GM12878 (cell line): ENCODE measurements around the gene RAB21. TPM values are rescaled to one million over a fixed set of nuclear protein-coding genes. Genes with fewer than 3 reads are reported as not detected.

ENCODE experiments used
- ATAC-seq: fragments of 200-7000 bp; cut with Tn5 transposase; 3 replicates; pipeline ENCODE4 v1.9.1; 2020; ENCODE audit warnings: mild to moderate bottlenecking, moderate library complexity
- BruUV-seq: library from RNA; stranded (reverse); fragments of 400-500 nt; replicated peaks from 2 replicates; lab custom pipeline; 2021; lab: Mats Ljungman, UMichigan
- CTCF ChIA-PET: fragments of 300-600 bp; sonication (Branson Sonifier 250); formaldehyde crosslinking; extraction: SDS; loops from one replicate; lab custom pipeline; 2021; ENCODE audit warnings: inconsistent platforms; lab: Yijun Ruan, JAX
- POLR2A ChIA-PET: fragments of 350-600 bp; formaldehyde crosslinking; extraction: SDS; loops from one replicate; lab custom pipeline; 2021; ENCODE audit warnings: inconsistent platforms; lab: Charles Lee
- RAD21 ChIA-PET: fragments of 300-600 bp; sonication (Branson Sonifier 250); formaldehyde crosslinking; loops from one replicate; lab custom pipeline; 2023; ENCODE audit warnings: antibody characterized with exemption; ENCODE audit not compliant: unreplicated experiment; lab: Charles Lee
- SMC1A ChIA-PET: fragments of 300-600 bp; sonication (Branson Sonifier 250); formaldehyde crosslinking; loops from one replicate; lab custom pipeline; 2023; ENCODE audit not compliant: unreplicated experiment, uncharacterized antibody; lab: Charles Lee
- DNase-seq: peaks from one replicate; pipeline ENCODE4 v3.0.0-alpha.2; 2011; ENCODE audit warnings: low read depth, low spot score
- FAIRE-seq: peaks from 3 replicates; lab custom pipeline; 2011; peaks lifted over from hg19 to GRCh38; lab: Jason Lieb, UNC
- H2AFZ ChIP-seq: 2 replicates; pipeline ENCODE4 v1.6.0; 2011; ENCODE audit warnings: low read depth, low read length, control low read depth; ENCODE audit not compliant: control insufficient read depth
- H3K27ac ChIP-seq: 2 replicates; pipeline ENCODE4 v1.5.1; 2011; ENCODE audit warnings: control low read depth; ENCODE audit not compliant: control insufficient read depth, insufficient read depth
- H3K27me3 ChIP-seq, 2 experiments: replicated peaks in 1 of 2; 2 replicates each; pipeline versions ENCODE4 v1.6.0 to v1.6.1; 2011; ENCODE audit warnings: low read length in 1 of 2; ENCODE audit not compliant: control insufficient read depth in 2 of 2, insufficient read depth in 2 of 2
- H3K36me3 ChIP-seq, 2 experiments: 2 replicates each; pipeline ENCODE4 v1.5.1; 2011; ENCODE audit warnings: low read length in 1 of 2; ENCODE audit not compliant: control insufficient read depth in 2 of 2, insufficient read depth in 2 of 2
- H3K4me1 ChIP-seq: 2 replicates; pipeline ENCODE4 v1.6.1; 2011; ENCODE audit warnings: mild to moderate bottlenecking, low read length, moderate library complexity, mixed read lengths; ENCODE audit not compliant: control insufficient read depth, insufficient read depth
- H3K4me2 ChIP-seq: 2 replicates; pipeline ENCODE4 v1.6.0; 2011; ENCODE audit warnings: control low read depth; ENCODE audit not compliant: control insufficient read depth, insufficient read depth
- H3K4me3 ChIP-seq: fragments of 200-600 bp; sonication (generic); 2 replicates; pipeline ENCODE4 v1.5.1; 2016
- H3K79me2 ChIP-seq: 2 replicates; pipeline ENCODE4 v1.6.0; 2011; ENCODE audit warnings: low read length; ENCODE audit not compliant: control insufficient read depth, insufficient read depth
- H3K9ac ChIP-seq: 2 replicates; pipeline ENCODE4 v1.8.0; 2011; ENCODE audit warnings: low read length, control low read depth, mixed read lengths; ENCODE audit not compliant: control insufficient read depth, insufficient read depth
- H3K9me3 ChIP-seq: replicated peaks from 3 replicates; pipeline ENCODE4 v1.5.1; 2011; ENCODE audit warnings: mild to moderate bottlenecking, low read length; ENCODE audit not compliant: control insufficient read depth, insufficient read depth
- H4K20me1 ChIP-seq: 2 replicates; pipeline ENCODE4 v1.6.0; 2011; ENCODE audit not compliant: control insufficient read depth, insufficient read depth
- BACH1 ChIP-seq: fragments of 450-650 bp; IDR thresholded peaks from 2 replicates; pipeline ENCODE4 v1.6.1; 2017; ENCODE audit warnings: mild to moderate bottlenecking, borderline replicate concordance
- BCL11A ChIP-seq: IDR thresholded peaks from 2 replicates; pipeline ENCODE4 v1.6.1; 2011; ENCODE audit warnings: low read depth, low read length
- CREB1 ChIP-seq: IDR thresholded peaks from 2 replicates; pipeline ENCODE4 v1.6.1; 2012; ENCODE audit warnings: low read depth, mild to moderate bottlenecking, inconsistent platforms
- DPF2 ChIP-seq: fragments of 450-650 bp; IDR thresholded peaks from 2 replicates; pipeline ENCODE4 v1.6.1; 2017; ENCODE audit warnings: mild to moderate bottlenecking
- IKZF2 ChIP-seq, 2 experiments: fragments of 450-650 bp; IDR thresholded peaks; 2 replicates each; pipeline ENCODE4 v1.6.1; 2017; ENCODE audit warnings: mild to moderate bottlenecking in 2 of 2, moderate library complexity in 2 of 2
- KDM1A ChIP-seq: fragments of 200-600 bp; sonication (generic); IDR thresholded peaks from 2 replicates; pipeline ENCODE4 v1.6.1; 2016; ENCODE audit warnings: borderline replicate concordance
- KLF5 ChIP-seq: fragments of 450-650 bp; IDR thresholded peaks from 2 replicates; pipeline ENCODE4 v1.6.1; 2014; ENCODE audit warnings: mild to moderate bottlenecking; ENCODE audit not compliant: partially characterized antibody
- LARP7 ChIP-seq: fragments of 450-650 bp; IDR thresholded peaks from 2 replicates; pipeline ENCODE4 v1.6.1; 2017; ENCODE audit warnings: mild to moderate bottlenecking
- MXI1 ChIP-seq: fragments of 150-350 bp; IDR thresholded peaks from 2 replicates; pipeline ENCODE4 v1.6.1; 2011; ENCODE audit warnings: low read depth, mild to moderate bottlenecking, inconsistent platforms, low read length, improper control_type of control experiment
- NR2C2 ChIP-seq: IDR thresholded peaks from 2 replicates; pipeline ENCODE4 v1.6.1; 2011; ENCODE audit warnings: borderline replicate concordance, low read depth; ENCODE audit not compliant: control insufficient read depth, insufficient read length
- PML ChIP-seq: IDR thresholded peaks from 2 replicates; pipeline ENCODE4 v1.6.1; 2012; ENCODE audit warnings: low read length, inconsistent platforms
- RBBP5 ChIP-seq: fragments of 200-600 bp; sonication (generic); conservative IDR thresholded peaks from 2 replicates; pipeline ENCODE4 v1.6.1; 2016
- SMARCA5 ChIP-seq: fragments of 450-650 bp; IDR thresholded peaks from 2 replicates; pipeline ENCODE4 v1.6.1; 2017; ENCODE audit warnings: mild to moderate bottlenecking
- SPI1 ChIP-seq: IDR thresholded peaks from 2 replicates; pipeline ENCODE4 v1.6.1; 2011; ENCODE audit warnings: low read depth, mild to moderate bottlenecking, low read length, moderate library complexity, borderline replicate concordance; ENCODE audit not compliant: insufficient read depth
- ZNF217 ChIP-seq: fragments of 450-650 bp; IDR thresholded peaks from 2 replicates; pipeline ENCODE4 v1.6.1; 2017; ENCODE audit warnings: antibody characterized with exemption, mild to moderate bottlenecking
- WGBS: methylation state at CpG from one replicate; pipeline ENCODE4 v1.1.6; 2016; ENCODE audit warnings: low lambda C conversion rate; ENCODE audit not compliant: insufficient replicate concordance, insufficient coverage; ENCODE audit errors: missing lambda C conversion rate; 5-methylcytosine and 5-hydroxymethylcytosine counted together
- in situ Hi-C: fragments of 300-500 bp; cut with MboI; formaldehyde crosslinking; loops from 9 replicates; pipeline ENCODE4 v1.14.3; 2018; ENCODE audit warnings: mixed read lengths
- intact Hi-C: fragments of 100-400 bp; cut with micrococcal nuclease; formaldehyde crosslinking; loops from one replicate; pipeline ENCODE4 v1.14.2; 2022; ENCODE audit not compliant: unreplicated experiment
- polyA plus RNA-seq, 11 experiments: library from polyadenylated mRNA; depleted of rRNA in 4 of 11; unstranded in 6 of 11; stranded (reverse) in 5 of 11; fragments of >200 nt; fragmentation: Nextera tagmentation in 4 of 11; fragmentation: Illumina TruSeq in 1 of 11; extraction: Ambion mirVana in 4 of 11; extraction: Trizol in 1 of 11; gene quantifications; 1 replicate in 1 of 11; 2 replicates in 10 of 11; pipeline versions ENCODE4 v1.2.1 to v1.2.3, GENCODE V29; 2011 to 2016; ENCODE audit warnings: inconsistent platforms in 2 of 11, missing spikeins in 2 of 11, low read depth in 1 of 11
- total RNA-seq, 4 experiments: library from RNA; depleted of rRNA in 3 of 4; stranded (reverse); fragments of >200 nt in 3 of 4; fragmentation: Illumina TruSeq in 1 of 4; extraction: Trizol in 1 of 4; gene quantifications; 2 replicates each; pipeline versions ENCODE4 v1.2.1 to v1.2.3, GENCODE V29; 2013 to 2021
- TF ChIP-seq, protein P1 (sequence below): fragments of 450-650 bp; IDR thresholded peaks from 2 replicates; pipeline ENCODE4 v1.6.1; 2016; ENCODE audit warnings: mild to moderate bottlenecking
- TF ChIP-seq, protein P2 (sequence below): IDR thresholded peaks from 2 replicates; pipeline ENCODE4 v1.6.1; 2011; ENCODE audit warnings: borderline replicate concordance, low read depth, mild to moderate bottlenecking, moderate library complexity, low read length; ENCODE audit not compliant: insufficient read depth, poor library complexity, severe bottlenecking

RAB21 gene
- total and polyA plus RNA-seq, 10 of the 15 experiments (the other 5 are each of a cell fraction or from before 2014, with no cell fraction given), result 2.8 to 42.8 (median 16.1) TPM

DNA sequence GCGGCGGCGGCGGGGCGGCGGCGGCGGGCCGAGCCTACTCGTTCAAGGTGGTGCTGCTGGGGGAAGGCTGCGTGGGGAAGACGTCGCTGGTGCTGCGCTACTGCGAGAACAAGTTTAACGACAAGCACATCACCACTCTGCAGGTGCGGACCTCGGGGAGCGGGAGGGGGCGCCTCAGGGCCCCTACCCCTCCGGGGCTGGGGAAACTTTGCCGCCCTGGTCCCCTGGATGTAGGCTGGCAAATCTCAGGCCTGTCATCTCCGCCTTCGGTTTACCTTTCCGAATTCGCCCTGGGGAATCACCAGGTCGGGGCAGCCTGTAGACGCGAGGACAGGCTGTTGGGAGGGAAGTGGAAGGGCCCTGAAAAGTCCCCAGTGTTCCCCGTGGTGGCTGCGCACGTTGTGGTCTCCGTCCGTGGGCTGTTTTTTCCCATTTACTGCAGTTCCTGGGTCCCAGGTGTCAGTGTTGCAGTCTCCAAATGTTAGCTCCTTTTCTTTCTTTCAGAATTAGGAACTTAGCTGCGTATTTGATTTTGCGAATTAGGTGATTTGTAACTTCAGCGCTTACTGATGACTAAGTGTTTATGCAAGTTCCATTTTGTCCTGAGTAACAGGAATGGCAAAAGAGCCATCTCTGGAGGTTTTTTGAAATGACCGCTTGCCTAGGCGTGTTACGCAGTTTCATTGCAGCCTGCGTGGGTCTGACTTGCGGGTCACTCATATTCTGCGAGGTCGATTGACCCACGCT lies 656 bp downstream of the RAB21 start:
- BruUV-seq, result no TSS peak
- Histone ChIP-seq H2AFZ (peak overlapping the region; percentile 61), H3K27ac (peak overlapping the region; percentile 94), H3K4me2 (peak overlapping the region; percentile 91), H4K20me1 (no peaks in the 10 kb centered on the region), H3K9me3 (peaks cover 17% of the 10 kb centered on the region), H3K4me3 (peak overlapping the region; percentile 96), H3K9ac (peak overlapping the region; percentile 92), H3K79me2 (peaks cover 59% of the 10 kb centered on the region), H3K27me3 (no peaks in the 10 kb centered on the region; a peak in 1 of 4 replicates), H3K4me1 (peaks cover 4% of the 10 kb centered on the region), H3K36me3 (peaks cover 0 to 7% of the 10 kb centered on the region in 2 experiments; a peak in 2 of 4 replicates)
- ChIA-PET SMC1A (interaction anchor here (1.0 to 2.0 kb wide), 8 partner anchors 10 to 109 kb away, joined by 3 to 11 read pairs (median 5); partner anchors contain the start of genes THAP2, TMEM19 and ZFC3H1), CTCF (interaction anchor here (0.6 to 1.9 kb wide), 8 partner anchors 9 to 119 kb away, joined by 3 to 9 read pairs (median 4); partner anchors contain the start of gene TMEM19), POLR2A (interaction anchor here (1.0 to 3.3 kb wide), 5 partner anchors 8 to 92 kb away, joined by 3 to 22 read pairs (median 4); partner anchors contain the start of genes THAP2, TMEM19 and ZFC3H1), RAD21 (interaction anchor here (1.0 to 3.1 kb wide), 5 partner anchors 10 to 69 kb away, joined by 4 to 10 read pairs (median 5); partner anchors contain the start of gene TMEM19)
- in situ Hi-C loops, result no loop called here
- intact Hi-C loops, result loop anchor here (1.0 to 2.0 kb wide), 2 partner anchors 69 to 92 kb away; partner anchors contain the start of genes TMEM19 and ZFC3H1
- FAIRE-seq, result no peak
- DNase-seq, result peak; percentile 30
- peak; percentile 74 for ATAC-seq
- under 1% methylated on average over 29 of the region's 45 CpGs for WGBS
- TF ChIP-seq IKZF2 (IDR thresholded peaks at IDR 0.05), result peak; percentile 67 to 68; a peak in 3 of 4 replicates
- no peak for TF ChIP-seq NR2C2
- peak; percentile 59; the same call in 1 of the 2 replicates for TF ChIP-seq MXI1
- 0 out of 2 replicates have a peak, but pooled peaks have one; percentile 20 for TF ChIP-seq SMARCA5
- TF ChIP-seq, protein P1, sequence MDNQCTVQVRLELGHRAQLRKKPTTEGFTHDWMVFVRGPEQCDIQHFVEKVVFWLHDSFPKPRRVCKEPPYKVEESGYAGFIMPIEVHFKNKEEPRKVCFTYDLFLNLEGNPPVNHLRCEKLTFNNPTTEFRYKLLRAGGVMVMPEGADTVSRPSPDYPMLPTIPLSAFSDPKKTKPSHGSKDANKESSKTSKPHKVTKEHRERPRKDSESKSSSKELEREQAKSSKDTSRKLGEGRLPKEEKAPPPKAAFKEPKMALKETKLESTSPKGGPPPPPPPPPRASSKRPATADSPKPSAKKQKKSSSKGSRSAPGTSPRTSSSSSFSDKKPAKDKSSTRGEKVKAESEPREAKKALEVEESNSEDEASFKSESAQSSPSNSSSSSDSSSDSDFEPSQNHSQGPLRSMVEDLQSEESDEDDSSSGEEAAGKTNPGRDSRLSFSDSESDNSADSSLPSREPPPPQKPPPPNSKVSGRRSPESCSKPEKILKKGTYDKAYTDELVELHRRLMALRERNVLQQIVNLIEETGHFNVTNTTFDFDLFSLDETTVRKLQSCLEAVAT, result peak; percentile 62
- 0 out of 2 replicates have a peak, but pooled peaks have one; percentile 52 for TF ChIP-seq BACH1
- peak; percentile 63; the same call in 1 of the 2 replicates for TF ChIP-seq CREB1
- TF ChIP-seq, protein P2, sequence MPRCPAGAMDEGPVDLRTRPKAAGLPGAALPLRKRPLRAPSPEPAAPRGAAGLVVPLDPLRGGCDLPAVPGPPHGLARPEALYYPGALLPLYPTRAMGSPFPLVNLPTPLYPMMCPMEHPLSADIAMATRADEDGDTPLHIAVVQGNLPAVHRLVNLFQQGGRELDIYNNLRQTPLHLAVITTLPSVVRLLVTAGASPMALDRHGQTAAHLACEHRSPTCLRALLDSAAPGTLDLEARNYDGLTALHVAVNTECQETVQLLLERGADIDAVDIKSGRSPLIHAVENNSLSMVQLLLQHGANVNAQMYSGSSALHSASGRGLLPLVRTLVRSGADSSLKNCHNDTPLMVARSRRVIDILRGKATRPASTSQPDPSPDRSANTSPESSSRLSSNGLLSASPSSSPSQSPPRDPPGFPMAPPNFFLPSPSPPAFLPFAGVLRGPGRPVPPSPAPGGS, result peak; percentile 80
- TF ChIP-seq LARP7, result peak; percentile 43
- TF ChIP-seq ZNF217, result no peak
- TF ChIP-seq RBBP5, result 0 out of 2 replicates have a peak, but pooled peaks have one; percentile 27
- TF ChIP-seq KLF5, result no peak
- TF ChIP-seq KDM1A, result no peak
- TF ChIP-seq DPF2, result peak; percentile 39; the same call in 1 of the 2 replicates
- TF ChIP-seq BCL11A, result peak; percentile 31; the same call in 1 of the 2 replicates
- TF ChIP-seq SPI1, result peak; percentile 86
- peak; percentile 70 for TF ChIP-seq PML
